HepG2 (cell line): ENCODE data around the gene ZFAND3. TPM values are rescaled to one million over a fixed set of nuclear protein-coding genes. Genes with fewer than 3 reads are reported as not detected.
A peak's percentile ranks its signal among the peaks of the same experiment; 100 is the strongest.

Experiments used
- BRD4 ChIP-seq: sonication (generic); formaldehyde crosslinking; IDR thresholded peaks from 2 replicates; pipeline ENCODE4 v1.4.0; 2020; ENCODE audit warnings: missing genetic modification reagents
- CHD4 ChIP-seq: fragments of 200-600 bp; sonication (generic); IDR thresholded peaks from 2 replicates; pipeline ENCODE4 v1.7.0; 2017; ENCODE audit warnings: mild to moderate bottlenecking, low read length, borderline replicate concordance
- DR1 ChIP-seq: sonication (generic); formaldehyde crosslinking; IDR thresholded peaks from 2 replicates; pipeline ENCODE4 v1.8.0; 2021; ENCODE audit warnings: mild to moderate bottlenecking, missing genetic modification reagents, inconsistent platforms
- EP300 ChIP-seq, 3 experiments: sonication (generic) in 1 of 3; formaldehyde crosslinking in 1 of 3; IDR thresholded peaks; 2 replicates each; pipeline versions ENCODE4 v1.5.1 to v1.6.1; 2011 to 2020; ENCODE audit warnings: low read depth in 2 of 3, low read length in 2 of 3, borderline replicate concordance in 1 of 3, improper control_type of control experiment in 1 of 3, mild to moderate bottlenecking in 1 of 3, missing genetic modification reagents in 1 of 3, moderate library complexity in 1 of 3
- ERF ChIP-seq: IDR thresholded peaks from 2 replicates; pipeline ENCODE4 v1.6.1; 2018; ENCODE audit warnings: missing biosample characterization, missing genetic modification reagents
- FOXA3 ChIP-seq: IDR thresholded peaks from 2 replicates; pipeline ENCODE4 v1.6.1; 2016; ENCODE audit warnings: missing genetic modification reagents, missing compliant biosample characterization
- HDAC6 ChIP-seq: fragments of 200-600 bp; sonication (generic); IDR thresholded peaks from 2 replicates; pipeline ENCODE4 v1.7.0; 2017; ENCODE audit warnings: mild to moderate bottlenecking, antibody characterized with exemption, low read length, low read depth
- RFX1 ChIP-seq: fragments of 450-650 bp; IDR thresholded peaks from 2 replicates; pipeline ENCODE4 v1.6.1; 2017
- TBL1XR1 ChIP-seq: fragments of 150-350 bp; IDR thresholded peaks from 2 replicates; pipeline ENCODE4 v1.6.1; 2014; ENCODE audit warnings: borderline replicate concordance, low read length; ENCODE audit not compliant: partially characterized antibody
- TOPORS ChIP-seq: sonication (generic); formaldehyde crosslinking; IDR thresholded peaks from 2 replicates; pipeline ENCODE4 v1.8.0; 2023; ENCODE audit warnings: mild to moderate bottlenecking, missing genetic modification reagents
- TRIM24 ChIP-seq: sonication (generic); formaldehyde crosslinking; IDR thresholded peaks from 2 replicates; pipeline ENCODE4 v1.8.0; 2022; ENCODE audit warnings: mild to moderate bottlenecking, missing genetic modification reagents
- XBP1 ChIP-seq: sonication (generic); formaldehyde crosslinking; IDR thresholded peaks from 2 replicates; pipeline ENCODE4 v1.5.0; 2020; ENCODE audit warnings: missing genetic modification reagents
- ZBTB20 ChIP-seq: sonication (generic); formaldehyde crosslinking; IDR thresholded peaks from 2 replicates; pipeline ENCODE4 v1.8.1; 2023; ENCODE audit warnings: missing genetic modification reagents, low read depth, mild to moderate bottlenecking, borderline replicate concordance
- ZNF205 ChIP-seq: IDR thresholded peaks from 2 replicates; pipeline ENCODE4 v1.6.1; 2018; ENCODE audit warnings: missing biosample characterization, missing genetic modification reagents
- ZNF3 ChIP-seq: IDR thresholded peaks from 2 replicates; pipeline ENCODE4 v1.7.0; 2017; ENCODE audit warnings: inconsistent platforms
- ZNF746 ChIP-seq: sonication (generic); formaldehyde crosslinking; IDR thresholded peaks from 2 replicates; pipeline ENCODE4 v1.8.0; 2022; ENCODE audit warnings: mild to moderate bottlenecking, missing genetic modification reagents
- ZNF776 ChIP-seq: sonication (generic); formaldehyde crosslinking; IDR thresholded peaks from 2 replicates; pipeline ENCODE4 v1.4.0; 2020; ENCODE audit warnings: mild to moderate bottlenecking, missing genetic modification reagents
- ZNF780A ChIP-seq: sonication (generic); formaldehyde crosslinking; IDR thresholded peaks from 2 replicates; pipeline ENCODE4 v1.8.0; 2022; ENCODE audit warnings: mild to moderate bottlenecking, missing genetic modification reagents, moderate library complexity
- ZNF790 ChIP-seq: sonication (generic); formaldehyde crosslinking; IDR thresholded peaks from 2 replicates; pipeline ENCODE4 v1.8.0; 2022; ENCODE audit warnings: missing genetic modification reagents, mild to moderate bottlenecking, borderline replicate concordance
- polyA plus RNA-seq, 8 experiments: library from polyadenylated mRNA; depleted of rRNA in 3 of 8; stranded (reverse) in 7 of 8; unstranded in 1 of 8; fragments of >200 nt; fragmentation: Illumina TruSeq in 4 of 8; extraction: Trizol in 4 of 8; gene quantifications; 2 replicates each; pipeline versions ENCODE4 v1.2.1 to v1.2.3, GENCODE V29; 2011 to 2016; ENCODE audit warnings: low read depth in 4 of 8, missing spikeins in 1 of 8, mixed read lengths in 1 of 8; ENCODE audit not compliant: insufficient read depth in 1 of 8
- total RNA-seq, 5 experiments: library from RNA; depleted of rRNA; stranded (reverse); fragments of >200 nt; fragmentation: Illumina TruSeq; extraction: Trizol; gene quantifications; 2 replicates each; pipeline ENCODE4 v1.2.3, GENCODE V29; 2016; ENCODE audit warnings: low read depth in 1 of 5
- TF ChIP-seq, protein P1 (sequence below): sonication (generic); formaldehyde crosslinking; IDR thresholded peaks from 2 replicates; pipeline ENCODE4 v1.4.0; 2020; ENCODE audit warnings: missing genetic modification reagents, borderline replicate concordance
- TF ChIP-seq, protein P2 (sequence below): sonication (generic); formaldehyde crosslinking; IDR thresholded peaks from 2 replicates; pipeline ENCODE4 v1.4.0; 2020; ENCODE audit warnings: missing genetic modification reagents, low read depth, mild to moderate bottlenecking, borderline replicate concordance
- TF ChIP-seq, protein P3 (sequence below): sonication (generic); formaldehyde crosslinking; IDR thresholded peaks from 2 replicates; pipeline ENCODE4 v1.9.0; 2021; ENCODE audit warnings: missing genetic modification reagents, borderline replicate concordance
- TF ChIP-seq, protein P4 (sequence below): sonication (generic); formaldehyde crosslinking; IDR thresholded peaks from 2 replicates; pipeline ENCODE4 v1.4.0; 2020; ENCODE audit warnings: mild to moderate bottlenecking, missing genetic modification reagents
- TF ChIP-seq, protein P5 (sequence below): IDR thresholded peaks from 2 replicates; pipeline ENCODE4 v1.6.1; 2012; ENCODE audit warnings: inconsistent platforms

Gene ZFAND3
- total and polyA plus RNA-seq, 2 of the 13 experiments (the other 11 are each of a cell fraction or from before 2014, with no cell fraction given) = 16.4 to 17.1 TPM

DNA sequence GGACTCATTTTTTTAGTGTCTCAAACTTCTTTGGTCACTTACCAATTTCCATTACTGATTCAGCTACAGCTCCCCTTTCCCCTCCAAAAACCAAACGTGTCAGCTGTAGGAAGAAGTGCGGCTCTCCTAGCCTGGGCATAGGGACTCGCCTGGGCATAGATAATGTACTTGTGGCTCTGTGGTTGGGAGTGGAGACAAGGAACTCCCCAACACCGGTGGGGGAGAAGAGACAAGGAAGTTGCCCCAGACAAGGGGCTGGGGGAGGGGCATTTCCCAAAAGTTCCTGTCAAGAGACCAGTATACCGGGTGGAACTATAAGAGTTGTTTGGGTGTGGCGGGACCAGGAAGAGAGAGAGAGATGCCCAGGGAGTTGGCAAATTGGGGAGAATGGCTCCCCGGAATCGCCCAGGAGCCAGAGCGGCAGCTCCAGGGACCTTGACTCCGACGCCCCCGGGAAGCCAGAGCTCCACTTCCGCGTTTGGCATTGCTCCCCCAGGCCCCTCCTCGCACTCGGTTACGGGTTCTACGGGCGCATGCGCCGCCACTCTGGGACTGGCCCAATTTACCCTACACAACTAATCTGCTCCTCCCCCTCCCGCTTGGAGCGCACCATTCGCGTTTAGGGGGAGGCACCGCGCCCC, 871 bp upstream of the ZFAND3 start (continued):
- TF ChIP-seq CHD4 = no peak
- TF ChIP-seq, protein P1, sequence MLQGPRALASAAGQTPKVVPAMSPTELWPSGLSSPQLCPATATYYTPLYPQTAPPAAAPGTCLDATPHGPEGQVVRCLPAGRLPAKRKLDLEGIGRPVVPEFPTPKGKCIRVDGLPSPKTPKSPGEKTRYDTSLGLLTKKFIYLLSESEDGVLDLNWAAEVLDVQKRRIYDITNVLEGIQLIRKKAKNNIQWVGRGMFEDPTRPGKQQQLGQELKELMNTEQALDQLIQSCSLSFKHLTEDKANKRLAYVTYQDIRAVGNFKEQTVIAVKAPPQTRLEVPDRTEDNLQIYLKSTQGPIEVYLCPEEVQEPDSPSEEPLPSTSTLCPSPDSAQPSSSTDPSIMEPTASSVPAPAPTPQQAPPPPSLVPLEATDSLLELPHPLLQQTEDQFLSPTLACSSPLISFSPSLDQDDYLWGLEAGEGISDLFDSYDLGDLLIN (CRISPR knock-in tag) = peak; percentile 51; the same call in 1 of the 2 replicates
- no peak for TF ChIP-seq ZNF205
- TF ChIP-seq ERF (CRISPR knock-in tag) = no peak
- TF ChIP-seq XBP1 (CRISPR knock-in tag) = peak; percentile 75; the same call in 1 of the 2 replicates
- no peak for TF ChIP-seq ZNF780A (CRISPR knock-in tag)
- TF ChIP-seq, protein P2, sequence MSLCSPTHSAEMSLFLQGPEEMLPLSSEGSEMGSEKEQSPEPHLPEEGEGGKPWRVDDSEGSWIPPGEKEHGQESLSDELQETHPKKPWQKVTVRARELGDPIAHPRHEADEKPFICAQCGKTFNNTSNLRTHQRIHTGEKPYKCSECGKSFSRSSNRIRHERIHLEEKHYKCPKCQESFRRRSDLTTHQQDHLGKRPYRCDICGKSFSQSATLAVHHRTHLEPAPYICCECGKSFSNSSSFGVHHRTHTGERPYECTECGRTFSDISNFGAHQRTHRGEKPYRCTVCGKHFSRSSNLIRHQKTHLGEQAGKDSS (CRISPR knock-in tag) = no peak
- no peak for TF ChIP-seq TOPORS
- TF ChIP-seq FOXA3 = no peak; the same call in 1 of the 2 replicates
- no peak for TF ChIP-seq HDAC6
- TF ChIP-seq ZNF790 (CRISPR knock-in tag) = no peak
- TF ChIP-seq RFX1 = no peak
- peak; percentile 20 for TF ChIP-seq TBL1XR1
- TF ChIP-seq, protein P3, sequence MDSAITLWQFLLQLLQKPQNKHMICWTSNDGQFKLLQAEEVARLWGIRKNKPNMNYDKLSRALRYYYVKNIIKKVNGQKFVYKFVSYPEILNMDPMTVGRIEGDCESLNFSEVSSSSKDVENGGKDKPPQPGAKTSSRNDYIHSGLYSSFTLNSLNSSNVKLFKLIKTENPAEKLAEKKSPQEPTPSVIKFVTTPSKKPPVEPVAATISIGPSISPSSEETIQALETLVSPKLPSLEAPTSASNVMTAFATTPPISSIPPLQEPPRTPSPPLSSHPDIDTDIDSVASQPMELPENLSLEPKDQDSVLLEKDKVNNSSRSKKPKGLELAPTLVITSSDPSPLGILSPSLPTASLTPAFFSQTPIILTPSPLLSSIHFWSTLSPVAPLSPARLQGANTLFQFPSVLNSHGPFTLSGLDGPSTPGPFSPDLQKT = 0 out of 2 replicates have a peak, but pooled peaks have one; percentile 24
- no peak for TF ChIP-seq ZBTB20 (CRISPR knock-in tag)
- TF ChIP-seq ZNF746 (CRISPR knock-in tag) = 0 out of 2 replicates have a peak, but pooled peaks have one; percentile 14
- no peak for TF ChIP-seq TRIM24 (CRISPR knock-in tag)
- no peak for TF ChIP-seq ZNF3 (CRISPR knock-in tag)
- no peak for TF ChIP-seq EP300 (IDR thresholded peaks at IDR 0.05; ENCODE audit: low read depth in 2 of 2, low read length in 2 of 2)
- TF ChIP-seq EP300 (CRISPR knock-in tag; IDR thresholded peaks at IDR 0.05; ENCODE audit: borderline replicate concordance) = no peak; the same call in 1 of the 2 replicates
- TF ChIP-seq, protein P4, sequence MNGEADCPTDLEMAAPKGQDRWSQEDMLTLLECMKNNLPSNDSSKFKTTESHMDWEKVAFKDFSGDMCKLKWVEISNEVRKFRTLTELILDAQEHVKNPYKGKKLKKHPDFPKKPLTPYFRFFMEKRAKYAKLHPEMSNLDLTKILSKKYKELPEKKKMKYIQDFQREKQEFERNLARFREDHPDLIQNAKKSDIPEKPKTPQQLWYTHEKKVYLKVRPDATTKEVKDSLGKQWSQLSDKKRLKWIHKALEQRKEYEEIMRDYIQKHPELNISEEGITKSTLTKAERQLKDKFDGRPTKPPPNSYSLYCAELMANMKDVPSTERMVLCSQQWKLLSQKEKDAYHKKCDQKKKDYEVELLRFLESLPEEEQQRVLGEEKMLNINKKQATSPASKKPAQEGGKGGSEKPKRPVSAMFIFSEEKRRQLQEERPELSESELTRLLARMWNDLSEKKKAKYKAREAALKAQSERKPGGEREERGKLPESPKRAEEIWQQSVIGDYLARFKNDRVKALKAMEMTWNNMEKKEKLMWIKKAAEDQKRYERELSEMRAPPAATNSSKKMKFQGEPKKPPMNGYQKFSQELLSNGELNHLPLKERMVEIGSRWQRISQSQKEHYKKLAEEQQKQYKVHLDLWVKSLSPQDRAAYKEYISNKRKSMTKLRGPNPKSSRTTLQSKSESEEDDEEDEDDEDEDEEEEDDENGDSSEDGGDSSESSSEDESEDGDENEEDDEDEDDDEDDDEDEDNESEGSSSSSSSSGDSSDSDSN = no peak
- peak; percentile 24; the same call in 1 of the 2 replicates for TF ChIP-seq BRD4 (CRISPR knock-in tag)
- no peak for TF ChIP-seq ZNF776 (CRISPR knock-in tag)
- TF ChIP-seq DR1 (CRISPR knock-in tag) = no peak
- TF ChIP-seq, protein P5, sequence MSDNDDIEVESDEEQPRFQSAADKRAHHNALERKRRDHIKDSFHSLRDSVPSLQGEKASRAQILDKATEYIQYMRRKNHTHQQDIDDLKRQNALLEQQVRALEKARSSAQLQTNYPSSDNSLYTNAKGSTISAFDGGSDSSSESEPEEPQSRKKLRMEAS = no peak
